Neural progenitor cell (in vitro differentiated cells): Measurements from ENCODE around the gene ATXN1.

Source experiments
- EZH2 ChIP-seq: fragments of 200-600 bp; sonication (generic); IDR thresholded peaks from 2 replicates; pipeline ENCODE4 v1.6.1; 2017; ENCODE audit warnings: antibody characterized with exemption, mild to moderate bottlenecking, moderate library complexity
- TF ChIP-seq, protein P1 (sequence below): fragments of 200-600 bp; sonication (generic); IDR thresholded peaks from 2 replicates; pipeline ENCODE4 v1.5.1; 2017; ENCODE audit warnings: antibody characterized with exemption, mild to moderate bottlenecking

DNA sequence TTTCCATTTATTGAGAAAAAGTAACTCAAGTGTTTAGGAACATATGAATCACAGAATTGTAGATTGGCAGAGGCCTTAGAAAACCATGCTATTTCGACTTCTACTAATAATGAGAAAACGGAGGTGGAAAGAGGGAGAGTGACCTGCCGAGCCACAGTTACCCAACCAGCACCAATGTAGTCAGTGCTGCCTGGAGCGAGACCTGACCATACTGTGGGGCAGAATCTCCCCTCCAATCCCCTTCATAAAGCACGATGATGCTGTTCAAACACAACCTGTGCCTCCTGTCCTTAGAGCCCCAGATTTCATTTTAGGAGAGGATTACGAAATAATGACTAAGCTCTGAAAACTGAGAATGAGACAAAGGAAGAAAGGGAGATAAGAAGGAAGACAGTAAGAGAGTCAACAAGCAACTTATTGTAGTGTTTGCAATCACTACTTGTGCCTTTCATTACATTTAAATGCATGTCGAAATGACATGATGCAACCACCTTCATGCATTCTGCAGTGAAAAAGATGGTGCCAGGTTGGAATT is 70.6 kb downstream of the ATXN1 start:
- TF ChIP-seq, protein P1, sequence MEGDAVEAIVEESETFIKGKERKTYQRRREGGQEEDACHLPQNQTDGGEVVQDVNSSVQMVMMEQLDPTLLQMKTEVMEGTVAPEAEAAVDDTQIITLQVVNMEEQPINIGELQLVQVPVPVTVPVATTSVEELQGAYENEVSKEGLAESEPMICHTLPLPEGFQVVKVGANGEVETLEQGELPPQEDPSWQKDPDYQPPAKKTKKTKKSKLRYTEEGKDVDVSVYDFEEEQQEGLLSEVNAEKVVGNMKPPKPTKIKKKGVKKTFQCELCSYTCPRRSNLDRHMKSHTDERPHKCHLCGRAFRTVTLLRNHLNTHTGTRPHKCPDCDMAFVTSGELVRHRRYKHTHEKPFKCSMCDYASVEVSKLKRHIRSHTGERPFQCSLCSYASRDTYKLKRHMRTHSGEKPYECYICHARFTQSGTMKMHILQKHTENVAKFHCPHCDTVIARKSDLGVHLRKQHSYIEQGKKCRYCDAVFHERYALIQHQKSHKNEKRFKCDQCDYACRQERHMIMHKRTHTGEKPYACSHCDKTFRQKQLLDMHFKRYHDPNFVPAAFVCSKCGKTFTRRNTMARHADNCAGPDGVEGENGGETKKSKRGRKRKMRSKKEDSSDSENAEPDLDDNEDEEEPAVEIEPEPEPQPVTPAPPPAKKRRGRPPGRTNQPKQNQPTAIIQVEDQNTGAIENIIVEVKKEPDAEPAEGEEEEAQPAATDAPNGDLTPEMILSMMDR, result no peak
- no peak for TF ChIP-seq EZH2
